Large intestine (tissue), 3 donors: Measurements from ENCODE around the gene AQP6. TPM values are rescaled to one million over a fixed set of nuclear protein-coding genes. Genes with fewer than 3 reads are reported as not detected.

Experiments
- DNase-seq, 2 donors: peaks; one replicate each; pipeline versions ENCODE4 v3.0.0 to v3.0.0-alpha.2; 2013
- H3K27ac ChIP-seq: one replicate; pipeline ENCODE4 v1.5.1; 2013; ENCODE audit warnings: low read length
- H3K27me3 ChIP-seq: 2 replicates; pipeline ENCODE4 v1.6.1; 2013; ENCODE audit warnings: low read length; ENCODE audit not compliant: control insufficient read depth, insufficient read depth
- H3K36me3 ChIP-seq: 2 replicates; pipeline ENCODE4 v1.6.1; 2013; ENCODE audit warnings: low read length; ENCODE audit not compliant: control insufficient read depth, insufficient read depth
- H3K4me1 ChIP-seq: one replicate; pipeline ENCODE4 v1.6.1; 2013; ENCODE audit warnings: low read length; ENCODE audit not compliant: control insufficient read depth, insufficient read depth
- H3K4me3 ChIP-seq: one replicate; pipeline ENCODE4 v1.5.1; 2013; ENCODE audit warnings: low read length
- H3K9me3 ChIP-seq: one replicate; pipeline ENCODE4 v1.6.1; 2013; ENCODE audit warnings: mild to moderate bottlenecking, low read depth, low read length, moderate library complexity; ENCODE audit not compliant: control insufficient read depth
- WGBS: methylation state at CpG from one replicate; pipeline ENCODE4 v1.1.5; 2013; ENCODE audit warnings: low lambda C conversion rate; ENCODE audit not compliant: insufficient coverage; 5-methylcytosine and 5-hydroxymethylcytosine counted together
- polyA plus RNA-seq: library from polyadenylated mRNA; unstranded; fragments of 120-200 nt; gene quantifications from one replicate; pipeline ENCODE4 v1.2.1, GENCODE V29; 2013

The AQP6 gene
- polyA plus RNA-seq, 1 donor: 0.49 TPM

DNA sequence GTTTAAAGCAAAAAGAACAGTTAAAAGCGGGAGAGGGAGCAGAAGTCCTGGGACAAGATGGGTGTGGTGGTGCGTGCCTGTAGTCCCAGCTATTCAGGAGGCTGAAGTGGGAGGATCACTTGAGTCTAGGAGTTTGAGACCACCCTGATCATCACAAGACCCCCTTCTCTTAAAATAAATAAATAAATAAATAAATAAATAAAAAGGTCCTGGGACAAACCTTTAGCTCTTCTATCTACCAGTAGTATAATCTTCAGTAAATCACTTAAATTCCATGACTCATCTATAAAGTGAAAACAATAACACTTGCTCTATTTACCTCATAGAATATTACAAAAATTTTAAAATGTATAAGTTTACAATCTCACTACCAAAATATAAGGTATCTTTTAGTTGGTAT lies 46.8 kb downstream of the AQP6 start:
- WGBS: 100% methylated on average over 1 of the region's 2 CpGs
- DNase-seq: no peak
- Histone ChIP-seq H3K4me3 (no peak overlapping the region), H3K27ac (no peak overlapping the region), H3K27me3 (no peaks in the 10 kb centered on the region), H3K9me3 (no peaks in the 10 kb centered on the region), H3K4me1 (peaks cover 9% of the 10 kb centered on the region), H3K36me3 (peaks cover 5% of the 10 kb centered on the region)

DNA sequence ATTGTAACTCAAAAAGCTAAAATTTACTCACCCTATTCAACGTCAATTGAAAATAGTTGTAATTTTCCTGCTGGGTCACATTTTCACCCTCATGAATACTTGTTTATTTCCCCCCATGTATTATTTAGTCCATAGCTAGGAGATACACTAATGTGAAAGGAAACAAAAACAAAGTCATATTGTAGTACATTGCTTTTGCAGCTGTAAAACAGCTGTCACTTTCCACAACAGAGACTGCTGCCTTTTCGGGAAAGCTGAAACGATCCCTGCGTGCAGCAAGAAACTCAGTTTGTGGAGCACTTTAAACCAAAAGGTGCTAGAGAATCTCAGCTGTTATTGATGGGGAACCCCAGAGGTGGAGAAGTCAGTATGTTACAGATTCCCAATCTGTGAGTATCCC lies 48.3 kb downstream of the AQP6 start:
- Histone ChIP-seq H3K4me3 (no peak overlapping the region), H3K27ac (no peak overlapping the region), H3K9me3 (no peaks in the 10 kb centered on the region), H3K4me1 (peaks cover 9% of the 10 kb centered on the region), H3K27me3 (no peaks in the 10 kb centered on the region), H3K36me3 (no peaks in the 10 kb centered on the region)
- no peak for DNase-seq
- 80% methylated on average over 1 of the region's 4 CpGs for WGBS

DNA sequence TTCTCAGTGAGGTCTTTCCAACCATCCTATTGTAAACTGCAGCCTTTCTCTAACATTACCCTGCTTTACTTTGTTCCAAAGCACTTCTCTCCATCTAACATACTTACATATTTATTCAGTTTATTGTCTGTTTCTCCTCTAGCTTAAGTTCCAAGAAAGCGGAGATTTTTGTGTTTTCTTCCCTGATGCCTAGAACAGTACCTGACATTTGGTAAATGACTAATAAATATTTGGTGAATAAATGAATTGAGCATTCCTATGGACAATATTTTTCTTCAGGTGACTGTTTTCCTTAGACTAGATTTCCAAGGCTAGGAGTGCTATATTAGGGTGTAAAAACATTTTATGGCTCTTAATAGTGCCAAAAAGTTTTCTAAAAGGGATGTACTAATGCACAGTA lies 50.2 kb downstream of the AQP6 start:
- Histone ChIP-seq H3K4me3 (no peak overlapping the region), H3K9me3 (no peaks in the 10 kb centered on the region), H3K27me3 (no peaks in the 10 kb centered on the region), H3K4me1 (peaks cover under 1% of the 10 kb centered on the region), H3K36me3 (no peaks in the 10 kb centered on the region), H3K27ac (no peak overlapping the region)
- WGBS: 80% methylated on average over 1 of the region's 1 CpG
- no peak for DNase-seq

DNA sequence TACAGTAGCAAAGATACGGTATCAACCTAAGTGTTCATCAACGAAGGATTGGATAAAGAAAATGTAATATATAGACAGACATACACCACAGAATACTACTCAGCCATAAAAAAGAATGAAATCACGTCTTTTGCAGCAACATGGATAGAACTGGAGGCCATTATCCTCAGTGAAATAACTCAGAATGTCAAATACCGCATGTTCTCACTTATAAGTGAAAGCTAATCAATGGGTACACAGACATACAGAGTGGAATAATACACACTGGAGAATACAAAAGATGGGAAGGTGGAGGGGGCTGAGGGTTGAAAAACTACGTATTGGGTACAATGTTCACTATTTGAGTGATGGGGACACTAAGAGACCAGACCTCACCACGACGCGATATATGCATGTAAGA lies 51.5 kb downstream of the AQP6 start:
- Histone ChIP-seq H3K4me3 (peak overlapping the region; percentile 80), H3K9me3 (no peaks in the 10 kb centered on the region), H3K36me3 (no peaks in the 10 kb centered on the region), H3K27ac (no peak overlapping the region), H3K4me1 (no peaks in the 10 kb centered on the region), H3K27me3 (no peaks in the 10 kb centered on the region)
- DNase-seq: no peak
- no CpG with 5 or more reads among the region's 8 CpGs for WGBS

- no peaks in the 10 kb centered on the region for H3K9me3 ChIP-seq
- H3K4me3 ChIP-seq: peak overlapping the region; percentile 80
- H3K27me3 ChIP-seq: no peaks in the 10 kb centered on the region
- WGBS: no CpG with 5 or more reads among the region's 16 CpGs
- peak overlapping the region; percentile 18 for H3K27ac ChIP-seq
- DNase-seq: peak in 1 of 2 donors; percentile 42
- no peaks in the 10 kb centered on the region for H3K4me1 ChIP-seq
- H3K36me3 ChIP-seq: no peaks in the 10 kb centered on the region
Observed at GRCh38 chr12:50024805-50025186, 52.0 kb downstream of the AQP6 start.

DNA sequence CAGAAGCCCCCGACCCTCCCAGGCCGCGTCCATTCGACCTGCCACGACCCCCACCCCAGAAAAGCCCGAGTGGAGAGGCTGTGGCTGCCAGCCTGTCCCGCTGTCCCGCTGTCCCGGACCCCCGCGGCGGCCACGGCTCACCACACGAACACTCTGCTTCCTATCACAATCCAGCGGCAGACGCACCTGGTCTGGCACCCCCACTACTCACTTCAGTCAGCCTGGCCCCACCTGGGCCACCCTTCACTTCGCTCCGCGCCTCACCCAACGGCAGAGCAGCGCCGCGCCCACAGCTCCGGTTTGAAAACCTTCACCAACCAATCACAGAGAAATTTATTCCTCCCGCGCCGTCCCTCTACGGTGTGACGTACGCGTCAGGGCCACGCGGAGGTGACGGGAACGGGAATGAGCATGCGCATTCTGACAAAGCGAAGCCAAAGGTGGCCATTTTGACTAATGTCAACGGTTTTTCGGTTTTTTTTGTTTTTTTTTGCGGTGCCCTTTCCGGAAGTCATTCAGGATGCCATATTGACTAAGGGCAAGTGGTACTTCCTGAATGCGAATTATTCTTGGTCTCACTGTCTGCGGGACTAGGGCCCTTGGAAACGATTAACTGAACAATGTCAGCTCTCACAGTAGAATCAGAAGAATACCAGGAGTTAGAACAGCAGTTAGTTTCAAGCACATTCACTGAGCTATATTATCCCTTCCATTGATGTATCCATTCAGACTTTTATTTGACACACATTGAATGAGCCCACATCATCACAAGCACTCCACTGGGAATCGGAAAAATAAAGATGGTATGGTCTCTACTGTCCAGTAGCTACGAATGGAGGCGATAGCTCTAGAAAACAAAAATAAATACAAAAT lies 52.7 kb downstream of the AQP6 start, which contains the start of gene RACGAP1:
TSS of gene RACGAP1 (minus strand) at position 308 of the 873 bp plus-strand sequence. CDS start 8,779 bp downstream, outside the sequence.
- H3K4me3 ChIP-seq: peak within 1 kb of the TSS; percentile 80
- no peaks in the 10 kb centered on the region for H3K27me3 ChIP-seq
- H3K27ac ChIP-seq: peak within 1 kb of the TSS; percentile 18
- H3K36me3 ChIP-seq: no peaks in the 10 kb centered on the region
- peak; percentile 99 for DNase-seq
- 0% methylated on average over 9 of the region's 47 CpGs for WGBS
- no peaks in the 10 kb centered on the region for H3K4me1 ChIP-seq
- no peaks in the 10 kb centered on the region for H3K9me3 ChIP-seq

GRCh38 chr12:50026691-50027090 lies 53.9 kb downstream of the AQP6 start:
- Histone ChIP-seq H3K27me3 (no peaks in the 10 kb centered on the region), H3K4me1 (no peaks in the 10 kb centered on the region), H3K4me3 (no peak overlapping the region), H3K9me3 (no peaks in the 10 kb centered on the region), H3K27ac (no peak overlapping the region), H3K36me3 (no peaks in the 10 kb centered on the region)
- WGBS: no CpG with 5 or more reads among the region's 3 CpGs
- no peak for DNase-seq

Other genes starting within 250 kb of the AQP6 start
- 616 TPM for gene TMBIM6, start 231.4 kb upstream of the AQP6 start, polyA plus RNA-seq
- 9.7 TPM for gene NCKAP5L, start 144.5 kb upstream of the AQP6 start, polyA plus RNA-seq
- gene BCDIN3D, start 129.8 kb upstream of the AQP6 start, polyA plus RNA-seq: 6.1 TPM
- 8.9 TPM for gene FAIM2, start 69.0 kb upstream of the AQP6 start, polyA plus RNA-seq
- 0.01 TPM for gene AQP2, start 22.2 kb upstream of the AQP6 start, polyA plus RNA-seq
- 0.64 TPM for gene AQP5, start 11.1 kb upstream of the AQP6 start, polyA plus RNA-seq
- 21.8 TPM for gene RACGAP1, start 52.5 kb downstream of the AQP6 start, polyA plus RNA-seq
- gene ASIC1, start 84.6 kb downstream of the AQP6 start, polyA plus RNA-seq: 4.7 TPM
- gene SMARCD1, start 112.4 kb downstream of the AQP6 start, polyA plus RNA-seq: 63.3 TPM
- 174 TPM for gene GPD1, start 131.1 kb downstream of the AQP6 start, polyA plus RNA-seq
- gene COX14, start 139.3 kb downstream of the AQP6 start, polyA plus RNA-seq: 54.2 TPM
- gene CERS5, start 194.4 kb downstream of the AQP6 start, polyA plus RNA-seq: 32.5 TPM